HEK293T (cell line): ENCODE data around the gene CTSS.
"Not testable (repeated sequence)": the region's sequence is repeated elsewhere in the genome, so short reads cannot be mapped to it uniquely, and the experiment has no call there.

ENCODE experiments used
- CTCF ChIA-PET: fragments of 350-600 bp; formaldehyde crosslinking; extraction: SDS; loops from one replicate; lab custom pipeline; 2021; ENCODE audit warnings: antibody characterized with exemption, inconsistent platforms; lab: Yijun Ruan, JAX
- POLR2A ChIA-PET: fragments of 350-600 bp; formaldehyde crosslinking; extraction: SDS; loops from one replicate; lab custom pipeline; 2020; ENCODE audit warnings: antibody characterized with exemption, inconsistent platforms; lab: Yijun Ruan, JAX
- DNase-seq: peaks from one replicate; pipeline ENCODE4 v3.0.0; 2012; ENCODE audit warnings: mixed read lengths; ENCODE audit errors: extremely low spot score
- ARNT ChIP-seq: fragments of 450-650 bp; IDR thresholded peaks from 2 replicates; pipeline ENCODE4 v1.6.1; 2017; ENCODE audit warnings: mild to moderate bottlenecking
- BHLHE40 ChIP-seq: fragments of 450-650 bp; IDR thresholded peaks from 2 replicates; pipeline ENCODE4 v1.6.1; 2016; ENCODE audit warnings: mild to moderate bottlenecking, moderate library complexity, borderline replicate concordance
- CTBP1 ChIP-seq: fragments of 450-650 bp; IDR thresholded peaks from 2 replicates; pipeline ENCODE4 v1.6.1; 2016; ENCODE audit warnings: borderline replicate concordance
- ELF4 ChIP-seq: fragments of 450-650 bp; IDR thresholded peaks from 2 replicates; pipeline ENCODE4 v1.6.1; 2017; ENCODE audit warnings: antibody characterized with exemption
- FOXA1 ChIP-seq: fragments of 450-650 bp; IDR thresholded peaks from 2 replicates; pipeline ENCODE4 v1.6.1; 2016; ENCODE audit warnings: mild to moderate bottlenecking
- FOXK2 ChIP-seq: fragments of 450-650 bp; IDR thresholded peaks from 2 replicates; pipeline ENCODE4 v1.6.1; 2016; ENCODE audit warnings: mild to moderate bottlenecking
- FOXM1 ChIP-seq: fragments of 450-650 bp; IDR thresholded peaks from 2 replicates; pipeline ENCODE4 v1.6.1; 2017; ENCODE audit warnings: mild to moderate bottlenecking, borderline replicate concordance
- HDGF ChIP-seq: fragments of 450-650 bp; IDR thresholded peaks from 2 replicates; pipeline ENCODE4 v1.6.1; 2017; ENCODE audit warnings: antibody characterized with exemption, borderline replicate concordance
- L3MBTL2 ChIP-seq: fragments of 450-650 bp; conservative IDR thresholded peaks from 2 replicates; pipeline ENCODE4 v1.6.1; 2016; ENCODE audit warnings: mild to moderate bottlenecking
- LEF1 ChIP-seq: fragments of 450-650 bp; IDR thresholded peaks from 2 replicates; pipeline ENCODE4 v1.6.1; 2017; ENCODE audit warnings: mild to moderate bottlenecking, borderline replicate concordance
- NFRKB ChIP-seq: fragments of 450-650 bp; IDR thresholded peaks from 2 replicates; pipeline ENCODE4 v1.6.1; 2016; ENCODE audit warnings: mild to moderate bottlenecking, moderate library complexity
- SP1 ChIP-seq: fragments of 450-650 bp; IDR thresholded peaks from 2 replicates; pipeline ENCODE4 v1.6.1; 2017
- SUZ12 ChIP-seq: fragments of 450-650 bp; IDR thresholded peaks from 2 replicates; pipeline ENCODE4 v1.6.1; 2016; ENCODE audit warnings: mild to moderate bottlenecking
- TARDBP ChIP-seq: fragments of 450-650 bp; IDR thresholded peaks from 2 replicates; pipeline ENCODE4 v1.6.1; 2016
- ZNF384 ChIP-seq: fragments of 450-650 bp; IDR thresholded peaks from 2 replicates; pipeline ENCODE4 v1.6.1; 2016
- TF ChIP-seq, protein P1 (sequence below): fragments of 450-650 bp; IDR thresholded peaks from 2 replicates; pipeline ENCODE4 v1.6.1; 2016

The CTSS gene

DNA sequence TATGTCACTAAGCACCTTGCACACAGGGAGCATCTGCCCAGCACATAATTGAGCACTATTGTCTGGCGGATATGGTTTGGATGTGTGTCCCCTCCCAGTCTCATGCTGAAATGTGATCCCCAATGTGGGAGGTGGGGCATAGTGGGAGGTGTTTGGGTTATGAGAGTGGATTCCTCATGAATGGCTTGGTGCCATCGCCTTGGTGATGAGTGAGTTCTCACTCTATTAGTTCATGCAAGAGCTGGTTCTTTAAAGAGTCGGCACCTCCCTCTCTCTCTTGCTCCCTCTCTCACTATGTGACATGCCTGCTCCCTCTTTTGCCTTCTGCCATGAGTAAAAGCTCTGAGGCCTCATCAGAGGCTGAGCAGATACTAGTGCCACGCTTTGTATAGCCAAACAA lies 32.9 kb upstream of the CTSS start:
- no peak for DNase-seq
- TF ChIP-seq SUZ12 (no peak), ARNT (no peak), ELF4 (no peak), BHLHE40 (no peak), LEF1 (no peak), CTBP1 (no peak), NFRKB (no peak), HDGF (no peak), FOXM1 (no peak), ZNF384 (no peak), FOXK2 (no peak)
- TF ChIP-seq, protein P1, sequence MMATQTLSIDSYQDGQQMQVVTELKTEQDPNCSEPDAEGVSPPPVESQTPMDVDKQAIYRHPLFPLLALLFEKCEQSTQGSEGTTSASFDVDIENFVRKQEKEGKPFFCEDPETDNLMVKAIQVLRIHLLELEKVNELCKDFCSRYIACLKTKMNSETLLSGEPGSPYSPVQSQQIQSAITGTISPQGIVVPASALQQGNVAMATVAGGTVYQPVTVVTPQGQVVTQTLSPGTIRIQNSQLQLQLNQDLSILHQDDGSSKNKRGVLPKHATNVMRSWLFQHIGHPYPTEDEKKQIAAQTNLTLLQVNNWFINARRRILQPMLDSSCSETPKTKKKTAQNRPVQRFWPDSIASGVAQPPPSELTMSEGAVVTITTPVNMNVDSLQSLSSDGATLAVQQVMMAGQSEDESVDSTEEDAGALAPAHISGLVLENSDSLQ = no peak
- ChIA-PET CTCF (interaction anchor here (0.6 kb wide), 1 partner anchor 155 kb away, joined by 3 read pairs; no protein-coding TSS in a partner anchor), POLR2A (interaction anchor here (0.8 kb wide), 1 partner anchor 169 kb away, joined by 3 read pairs; the partner anchor contains the start of gene ENSA)

DNA sequence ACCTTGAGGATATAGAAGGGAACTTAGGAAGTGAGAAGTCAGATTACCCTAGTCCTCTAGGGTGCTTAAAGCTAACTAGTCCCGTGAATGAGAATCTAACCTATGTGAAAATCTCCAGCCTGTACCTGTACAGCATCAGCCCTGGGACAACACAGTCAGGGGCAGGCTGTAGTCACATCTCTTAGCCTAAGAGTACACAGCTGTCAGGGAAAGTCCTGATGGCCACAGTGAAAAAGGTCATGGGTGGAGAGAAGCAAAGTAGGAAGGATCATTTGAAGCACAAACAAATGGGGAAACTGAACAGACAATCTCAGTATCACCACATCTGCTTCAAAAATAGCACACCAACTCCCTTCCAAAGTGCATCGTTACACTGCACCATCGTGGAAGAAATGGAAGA lies 30.8 kb upstream of the CTSS start:
- ChIA-PET POLR2A (interaction anchor here (1.1 kb wide), 1 partner anchor 167 kb away, joined by 4 read pairs; the partner anchor contains the start of gene ENSA), CTCF (interaction anchor here (0.6 kb wide), 1 partner anchor 17 kb away, joined by 4 read pairs; no protein-coding TSS in a partner anchor)
- TF ChIP-seq SUZ12 = no peak
- no peak for TF ChIP-seq LEF1
- TF ChIP-seq FOXA1 = no peak
- TF ChIP-seq L3MBTL2 = no peak
- TF ChIP-seq ZNF384 = no peak
- TF ChIP-seq, protein P1 = no peak
- no peak for DNase-seq

DNA sequence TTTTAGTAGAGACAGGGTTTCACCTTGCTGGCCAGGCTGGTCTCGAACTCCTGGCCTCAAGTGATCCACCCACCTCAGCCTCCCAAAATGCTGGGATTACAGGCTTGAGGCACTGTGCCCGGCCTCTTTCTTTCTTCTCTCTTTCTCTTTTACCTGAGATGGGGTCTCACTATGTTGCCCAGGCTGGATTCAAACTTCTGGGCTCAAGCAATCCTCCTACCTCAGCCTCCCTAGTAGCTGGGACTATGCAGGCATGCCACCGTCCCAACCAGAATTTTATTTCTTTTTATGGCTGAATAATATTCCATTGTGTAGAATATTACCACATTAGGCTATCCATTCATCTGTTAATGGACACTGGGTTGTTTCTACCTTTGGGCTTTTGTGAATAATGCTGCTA lies 28.2 kb upstream of the CTSS start:
- DNase-seq, POLR2A ChIA-PET, CTCF ChIA-PET: not testable (repeated sequence)

DNA sequence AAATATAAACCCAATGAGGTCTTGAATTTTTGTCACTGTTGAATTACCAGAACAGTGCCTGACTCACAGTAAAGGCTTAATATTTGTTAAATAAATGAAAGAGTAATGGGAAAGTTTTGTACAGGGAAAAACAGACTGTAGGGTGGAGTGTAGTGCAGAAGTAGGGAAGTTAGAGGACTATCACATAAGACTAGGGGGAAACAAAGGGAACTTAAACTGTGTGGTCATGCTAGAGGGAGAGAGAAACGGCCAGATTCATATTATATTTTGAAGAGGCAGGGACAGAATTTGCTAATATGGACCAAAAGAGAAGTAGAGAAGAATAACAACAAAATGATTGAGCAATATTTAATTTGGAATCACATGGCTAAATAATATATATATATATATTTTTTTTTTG lies 27.6 kb upstream of the CTSS start:
- DNase-seq = no peak
- TF ChIP-seq NFRKB (no peak), CTBP1 (no peak), SP1 (no peak), LEF1 (no peak)
- ChIA-PET POLR2A (no interaction called here), CTCF (no interaction called here)

DNA sequence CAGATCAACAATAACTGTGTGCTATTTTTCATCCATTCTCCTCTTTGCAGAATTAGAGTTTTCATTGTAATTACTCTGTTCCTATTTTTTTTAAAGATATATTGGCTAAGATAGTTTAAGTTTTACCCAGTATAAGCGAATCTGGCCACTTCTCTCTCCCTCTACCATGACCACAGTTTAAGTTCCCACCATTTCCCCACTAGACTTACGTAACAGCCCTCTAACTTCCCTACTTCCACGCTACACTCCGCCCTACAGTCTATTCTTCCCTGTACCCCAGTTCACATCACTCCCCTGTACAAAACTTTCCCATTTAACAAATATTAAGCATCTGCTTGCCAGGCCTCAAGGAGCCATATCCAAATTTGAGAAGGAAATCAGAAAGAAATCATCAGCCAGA lies 26.0 kb upstream of the CTSS start:
- CTCF ChIA-PET = no interaction called here
- TF ChIP-seq SUZ12 = no peak
- no peak for TF ChIP-seq SP1
- TF ChIP-seq TARDBP = no peak
- no peak for TF ChIP-seq ZNF384
- no peak for TF ChIP-seq NFRKB
- no peak for TF ChIP-seq CTBP1
- no peak for TF ChIP-seq ARNT
- TF ChIP-seq BHLHE40 = no peak
- TF ChIP-seq, protein P1 = no peak
- no peak for TF ChIP-seq FOXK2
- TF ChIP-seq L3MBTL2 = no peak
- TF ChIP-seq FOXM1 = no peak
- TF ChIP-seq FOXA1 = no peak
- no peak for TF ChIP-seq LEF1
- no peak for TF ChIP-seq HDGF
- no peak for TF ChIP-seq ELF4

DNA sequence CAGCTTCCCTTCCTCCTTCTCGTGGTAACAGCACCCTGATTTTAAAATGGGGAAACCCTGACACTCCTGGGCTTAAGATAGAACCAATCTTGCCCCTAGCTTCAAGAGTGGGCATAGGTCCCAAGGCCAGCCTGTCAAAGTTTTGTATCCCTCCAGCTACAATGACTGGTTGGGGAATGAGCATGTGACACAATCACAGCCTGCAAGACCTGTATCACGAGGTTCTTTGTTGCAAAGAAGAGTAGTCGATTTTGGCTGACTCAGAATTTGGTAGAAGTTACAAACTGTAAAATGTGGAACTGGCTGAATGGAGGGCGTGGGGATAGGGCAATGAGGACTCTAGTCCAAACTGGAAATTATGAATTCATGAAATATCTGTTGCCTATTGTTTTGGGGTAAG lies 23.8 kb upstream of the CTSS start:
- TF ChIP-seq ARNT = no peak
- TF ChIP-seq NFRKB = no peak
- no peak for TF ChIP-seq ELF4
- TF ChIP-seq HDGF = no peak
- TF ChIP-seq, protein P1 = no peak
- no peak for TF ChIP-seq CTBP1
- no peak for TF ChIP-seq SP1
- no peak for TF ChIP-seq FOXA1
- TF ChIP-seq LEF1 = no peak
- TF ChIP-seq TARDBP = no peak
- no peak for TF ChIP-seq SUZ12
- TF ChIP-seq L3MBTL2 = no peak
- TF ChIP-seq ZNF384 = no peak
- no peak for TF ChIP-seq BHLHE40
- CTCF ChIA-PET = interaction anchor here (0.7 kb wide), 1 partner anchor 191 kb away, joined by 3 read pairs; no protein-coding TSS in a partner anchor
- DNase-seq = no peak
- POLR2A ChIA-PET = no interaction called here

More for the DNA sequence above, 26.0 kb upstream of the CTSS start:
- no peak for DNase-seq
- POLR2A ChIA-PET = no interaction called here
